CD4-positive, alpha-beta memory T cell (primary cell): Measurements from ENCODE around the gene KLHL36. TPM values are rescaled to one million over a fixed set of nuclear protein-coding genes. Genes with fewer than 3 reads are reported as not detected.

Experiments used
- CTCF ChIA-PET: fragments of 350-600 bp; sonication (Branson Sonifier 250); formaldehyde crosslinking; loops from one replicate; lab custom pipeline; 2021; ENCODE audit warnings: inconsistent platforms; ENCODE audit not compliant: partially characterized antibody; lab: Charles Lee
- POLR2A ChIA-PET: fragments of 350-600 bp; sonication (Branson Sonifier 250); formaldehyde crosslinking; loops from one replicate; lab custom pipeline; 2021; ENCODE audit not compliant: partially characterized antibody; lab: Charles Lee
- DNase-seq, 5 donors: peaks; one replicate each; pipeline versions ENCODE4 v3.0.0 to v3.0.0-alpha.2; 2020 to 2022; ENCODE audit warnings: mixed read lengths in 1 of 5
- H3K27ac ChIP-seq: one replicate; pipeline ENCODE4 v1.7.0; 2013; ENCODE audit warnings: low read depth, low read length
- H3K27me3 ChIP-seq: 2 replicates; pipeline ENCODE4 v1.7.0; 2013; ENCODE audit warnings: mild to moderate bottlenecking, low read length, moderate library complexity; ENCODE audit not compliant: insufficient read depth
- H3K36me3 ChIP-seq: 2 replicates; pipeline ENCODE4 v1.7.0; 2013; ENCODE audit warnings: mild to moderate bottlenecking, low read length, moderate library complexity; ENCODE audit not compliant: insufficient read depth
- H3K4me1 ChIP-seq: 2 replicates; pipeline ENCODE4 v1.7.0; 2013; ENCODE audit warnings: mild to moderate bottlenecking, low read length, moderate library complexity; ENCODE audit not compliant: insufficient read depth
- H3K4me3 ChIP-seq, 2 donors: one replicate each; pipeline ENCODE4 v1.7.0; 2013; ENCODE audit warnings: low read length in 2 of 2, mild to moderate bottlenecking in 1 of 2
- H3K9me3 ChIP-seq, 2 donors: one replicate each; pipeline ENCODE4 v1.7.0; 2013; ENCODE audit warnings: low read length in 2 of 2, control low read depth in 1 of 2; ENCODE audit not compliant: control insufficient read depth in 1 of 2
- H3K27ac Mint-ChIP-seq, 7 donors: one replicate each; pipeline ENCODE4 v1.8.0; 2020 to 2021; ENCODE audit warnings: mixed read lengths in 7 of 7, mild to moderate bottlenecking in 6 of 7, inconsistent platforms in 3 of 7, moderate library complexity in 3 of 7
- H3K27me3 Mint-ChIP-seq, 2 donors: one replicate each; pipeline ENCODE4 v1.8.0; 2020 to 2021; ENCODE audit warnings: mixed read lengths in 2 of 2
- H3K36me3 Mint-ChIP-seq, 2 donors: one replicate each; pipeline ENCODE4 v1.8.0; 2020 to 2021; ENCODE audit warnings: mixed read lengths in 2 of 2, inconsistent platforms in 1 of 2, mild to moderate bottlenecking in 1 of 2
- H3K4me1 Mint-ChIP-seq, 4 donors: one replicate each; pipeline ENCODE4 v1.8.0; 2020 to 2021; ENCODE audit warnings: mixed read lengths in 4 of 4, mild to moderate bottlenecking in 1 of 4
- H3K4me3 Mint-ChIP-seq, 8 donors: one replicate each; pipeline ENCODE4 v1.8.0; 2020 to 2021; ENCODE audit warnings: mixed read lengths in 8 of 8, mild to moderate bottlenecking in 7 of 8, moderate library complexity in 6 of 8, inconsistent platforms in 3 of 8
- H3K9me3 Mint-ChIP-seq, 8 donors: one replicate each; pipeline ENCODE4 v1.8.0; 2020 to 2021; ENCODE audit warnings: mixed read lengths in 8 of 8, mild to moderate bottlenecking in 5 of 8, inconsistent platforms in 3 of 8, moderate library complexity in 1 of 8
- intact Hi-C: fragments of 100-400 bp; cut with micrococcal nuclease; formaldehyde crosslinking; loops from one replicate; pipeline ENCODE4 v1.15.1; 2023
- polyA plus RNA-seq, 2 donors: library from polyadenylated mRNA; unstranded; fragments of 300-500 nt; fragmentation: Illumina TruSeq; gene quantifications; one replicate each; pipeline ENCODE4 v1.2.3, GENCODE V29; 2021
- total RNA-seq, 2 experiments: library from RNA; stranded (reverse); gene quantifications; one replicate each; pipeline ENCODE4 v1.2.3, GENCODE V29; 2021

The KLHL36 gene
- total and polyA plus RNA-seq, 4 experiments from 2014 or later, result 28.2 to 149 (median 86.9) TPM

- CTCF ChIA-PET, result interaction anchor here (0.7 to 5.1 kb wide), 17 partner anchors 8 to 159 kb away, joined by 3 to 124 read pairs (median 13); no protein-coding TSS in a partner anchor
- POLR2A ChIA-PET, result interaction anchor here (0.6 to 2.0 kb wide), 3 partner anchors 11 to 53 kb away, joined by 3 to 8 read pairs (median 4); partner anchors contain the start of gene KLHL36
- peaks cover 0 to 10% of the 10 kb centered on the region in 2 donors for H3K36me3 Mint-ChIP-seq
- H3K4me1 Mint-ChIP-seq, result peaks cover 5 to 17% (median 6%) of the 10 kb centered on the region in 4 donors
- H3K36me3 ChIP-seq, result no peaks in the 10 kb centered on the region
- DNase-seq, result no peak
- no peaks in the 10 kb centered on the region for H3K4me1 ChIP-seq
- H3K27me3 Mint-ChIP-seq, result peaks cover 0 to 4% of the 10 kb centered on the region in 2 donors
- H3K27ac Mint-ChIP-seq, result no peak overlapping the region
- H3K27me3 ChIP-seq, result no peaks in the 10 kb centered on the region
- H3K4me3 Mint-ChIP-seq, result no peak overlapping the region
- H3K9me3 Mint-ChIP-seq, result no peaks in the 10 kb centered on the region
- no peaks in the 10 kb centered on the region for H3K9me3 ChIP-seq
- no peak overlapping the region for H3K27ac ChIP-seq
- intact Hi-C loops, result no loop called here
- H3K4me3 ChIP-seq, result no peak overlapping the region
Measured at GRCh38 chr16:84673203-84673535, 24.9 kb downstream of the KLHL36 start.

GRCh38 chr16:84673561-84673960 is 25.2 kb downstream of the KLHL36 start:
- no peak overlapping the region for H3K27ac Mint-ChIP-seq
- Histone ChIP-seq H3K36me3 (no peaks in the 10 kb centered on the region), H3K27ac (no peak overlapping the region), H3K4me3 (no peak overlapping the region), H3K27me3 (no peaks in the 10 kb centered on the region), H3K9me3 (no peaks in the 10 kb centered on the region), H3K4me1 (no peaks in the 10 kb centered on the region)
- POLR2A ChIA-PET, result interaction anchor here (0.6 to 2.0 kb wide), 2 partner anchors 11 to 53 kb away, joined by 3 to 4 read pairs; no protein-coding TSS in a partner anchor
- intact Hi-C loops, result no loop called here
- peaks cover 0 to 4% of the 10 kb centered on the region in 2 donors for H3K27me3 Mint-ChIP-seq
- H3K4me3 Mint-ChIP-seq, result no peak overlapping the region
- peaks cover 5 to 17% (median 6%) of the 10 kb centered on the region in 4 donors for H3K4me1 Mint-ChIP-seq
- DNase-seq, result no peak
- CTCF ChIA-PET, result interaction anchor here (1.0 to 5.1 kb wide), 12 partner anchors 8 to 160 kb away, joined by 3 to 124 read pairs (median 14); no protein-coding TSS in a partner anchor
- peaks cover 0 to 9% of the 10 kb centered on the region in 2 donors for H3K36me3 Mint-ChIP-seq
- H3K9me3 Mint-ChIP-seq, result no peaks in the 10 kb centered on the region

GRCh38 chr16:84675423-84675822 is 27.1 kb downstream of the KLHL36 start:
- no peak overlapping the region for H3K27ac ChIP-seq
- POLR2A ChIA-PET, result no interaction called here
- intact Hi-C loops, result no loop called here
- no peaks in the 10 kb centered on the region for H3K36me3 ChIP-seq
- H3K27me3 ChIP-seq, result no peaks in the 10 kb centered on the region
- H3K4me1 ChIP-seq, result no peaks in the 10 kb centered on the region
- Mint-ChIP-seq H3K4me3 (no peak overlapping the region), H3K27me3 (peaks cover 6 to 7% of the 10 kb centered on the region in 2 donors), H3K27ac (no peak overlapping the region), H3K9me3 (no peaks in the 10 kb centered on the region), H3K36me3 (peaks cover 0 to 6% of the 10 kb centered on the region in 2 donors), H3K4me1 (peaks cover 5 to 17% (median 6%) of the 10 kb centered on the region in 4 donors)
- DNase-seq, result no peak
- CTCF ChIA-PET, result interaction anchor here (1.2 to 5.1 kb wide), 2 partner anchors 24 to 48 kb away, joined by 3 to 124 read pairs; no protein-coding TSS in a partner anchor
- H3K9me3 ChIP-seq, result no peaks in the 10 kb centered on the region
- H3K4me3 ChIP-seq, result no peak overlapping the region

- no peak for DNase-seq
- peaks cover 5 to 17% (median 6%) of the 10 kb centered on the region in 4 donors for H3K4me1 Mint-ChIP-seq
- Histone ChIP-seq H3K27me3 (no peaks in the 10 kb centered on the region), H3K9me3 (no peaks in the 10 kb centered on the region), H3K4me3 (no peak overlapping the region), H3K27ac (no peak overlapping the region), H3K36me3 (no peaks in the 10 kb centered on the region), H3K4me1 (no peaks in the 10 kb centered on the region)
- no peak overlapping the region for H3K27ac Mint-ChIP-seq
- peaks cover 0 to 6% of the 10 kb centered on the region in 2 donors for H3K36me3 Mint-ChIP-seq
- H3K27me3 Mint-ChIP-seq, result peaks cover 6 to 7% of the 10 kb centered on the region in 2 donors
- no peaks in the 10 kb centered on the region for H3K9me3 Mint-ChIP-seq
- ChIA-PET POLR2A (no interaction called here), CTCF (interaction anchor here (5.1 kb wide), 1 partner anchor 47 kb away, joined by 124 read pairs; no protein-coding TSS in a partner anchor)
- intact Hi-C loops, result no loop called here
- H3K4me3 Mint-ChIP-seq, result no peak overlapping the region
Measured at GRCh38 chr16:84675884-84676283, 27.6 kb downstream of the KLHL36 start.

- Mint-ChIP-seq H3K4me1 (peaks cover 3 to 9% (median 3%) of the 10 kb centered on the region in 4 donors), H3K27me3 (peaks cover 6 to 7% of the 10 kb centered on the region in 2 donors), H3K9me3 (no peaks in the 10 kb centered on the region), H3K4me3 (no peak overlapping the region), H3K27ac (no peak overlapping the region), H3K36me3 (peaks cover 0 to 1% of the 10 kb centered on the region in 2 donors)
- no peak overlapping the region for H3K4me3 ChIP-seq
- H3K27me3 ChIP-seq, result no peaks in the 10 kb centered on the region
- no peak overlapping the region for H3K27ac ChIP-seq
- intact Hi-C loops, result no loop called here
- no peaks in the 10 kb centered on the region for H3K36me3 ChIP-seq
- ChIA-PET CTCF (no interaction called here), POLR2A (no interaction called here)
- H3K4me1 ChIP-seq, result no peaks in the 10 kb centered on the region
- no peak for DNase-seq
- H3K9me3 ChIP-seq, result no peaks in the 10 kb centered on the region
Measured at GRCh38 chr16:84677017-84677803, 28.9 kb downstream of the KLHL36 start.

GRCh38 chr16:84677849-84678248 is 29.5 kb downstream of the KLHL36 start:
- no peaks in the 10 kb centered on the region for H3K36me3 ChIP-seq
- H3K9me3 ChIP-seq, result no peaks in the 10 kb centered on the region
- no peaks in the 10 kb centered on the region for H3K36me3 Mint-ChIP-seq
- H3K9me3 Mint-ChIP-seq, result no peaks in the 10 kb centered on the region
- POLR2A ChIA-PET, result no interaction called here
- no peaks in the 10 kb centered on the region for H3K27me3 ChIP-seq
- no peak overlapping the region for H3K4me3 ChIP-seq
- H3K27ac Mint-ChIP-seq, result no peak overlapping the region
- CTCF ChIA-PET, result no interaction called here
- peaks cover 6 to 7% of the 10 kb centered on the region in 2 donors for H3K27me3 Mint-ChIP-seq
- peaks cover 0 to 3% (median 0%) of the 10 kb centered on the region in 4 donors for H3K4me1 Mint-ChIP-seq
- intact Hi-C loops, result no loop called here
- DNase-seq, result no peak
- H3K4me1 ChIP-seq, result no peaks in the 10 kb centered on the region
- no peak overlapping the region for H3K27ac ChIP-seq
- H3K4me3 Mint-ChIP-seq, result no peak overlapping the region

- peaks cover 6 to 7% of the 10 kb centered on the region in 2 donors for H3K27me3 Mint-ChIP-seq
- ChIA-PET POLR2A (no interaction called here), CTCF (no interaction called here)
- Histone ChIP-seq H3K9me3 (no peaks in the 10 kb centered on the region), H3K27ac (no peak overlapping the region), H3K4me1 (no peaks in the 10 kb centered on the region), H3K4me3 (no peak overlapping the region), H3K27me3 (no peaks in the 10 kb centered on the region), H3K36me3 (no peaks in the 10 kb centered on the region)
- no peak for DNase-seq
- no peak overlapping the region for H3K4me3 Mint-ChIP-seq
- intact Hi-C loops, result no loop called here
- H3K9me3 Mint-ChIP-seq, result no peaks in the 10 kb centered on the region
- H3K36me3 Mint-ChIP-seq, result no peaks in the 10 kb centered on the region
- no peak overlapping the region for H3K27ac Mint-ChIP-seq
- no peaks in the 10 kb centered on the region for H3K4me1 Mint-ChIP-seq
Measured at GRCh38 chr16:84678541-84678940, 30.2 kb downstream of the KLHL36 start.
